ENCODE data around the gene WDR1. TPM values are rescaled to one million over a fixed set of nuclear protein-coding genes. Genes with fewer than 3 reads are reported as not detected.

The WDR1 gene
- total RNA-seq, 4 donors from 2014 or later: 161 to 517 (median 173) TPM

DNA sequence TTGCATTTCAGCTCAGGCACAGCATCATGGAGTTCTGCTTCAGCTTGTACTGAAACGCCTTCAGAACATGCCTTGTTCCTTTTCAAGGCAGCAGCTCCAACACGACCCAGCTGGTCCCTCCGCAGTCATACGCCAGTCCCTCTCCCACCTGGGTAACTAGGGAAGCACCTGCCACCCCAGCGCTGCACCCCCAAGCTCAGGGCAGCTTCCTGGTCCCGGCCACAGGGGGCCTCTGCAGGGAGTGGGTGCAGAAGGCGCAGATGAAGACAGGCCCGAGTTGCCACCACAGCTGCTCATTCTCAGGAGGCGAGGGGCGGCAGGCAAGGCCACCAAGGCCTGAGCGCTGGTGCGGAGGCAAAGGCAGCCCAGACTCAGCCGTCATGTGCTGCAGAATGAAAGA, 21.8 kb downstream of the WDR1 start:
- DNase-seq: no peak
- Histone ChIP-seq H3K36me3 (no peaks in the 10 kb centered on the region), H3K27ac (peak overlapping the region; percentile 23 to 85), H3K9me3 (no peaks in the 10 kb centered on the region), H3K27me3 (no peaks in the 10 kb centered on the region), H3K4me1 (peaks cover 12 to 43% of the 10 kb centered on the region in 2 donors), H3K4me3 (no peak overlapping the region)
- TF ChIP-seq POLR2A (IDR thresholded peaks at IDR 0.05): no peak
- TF ChIP-seq, protein P1, sequence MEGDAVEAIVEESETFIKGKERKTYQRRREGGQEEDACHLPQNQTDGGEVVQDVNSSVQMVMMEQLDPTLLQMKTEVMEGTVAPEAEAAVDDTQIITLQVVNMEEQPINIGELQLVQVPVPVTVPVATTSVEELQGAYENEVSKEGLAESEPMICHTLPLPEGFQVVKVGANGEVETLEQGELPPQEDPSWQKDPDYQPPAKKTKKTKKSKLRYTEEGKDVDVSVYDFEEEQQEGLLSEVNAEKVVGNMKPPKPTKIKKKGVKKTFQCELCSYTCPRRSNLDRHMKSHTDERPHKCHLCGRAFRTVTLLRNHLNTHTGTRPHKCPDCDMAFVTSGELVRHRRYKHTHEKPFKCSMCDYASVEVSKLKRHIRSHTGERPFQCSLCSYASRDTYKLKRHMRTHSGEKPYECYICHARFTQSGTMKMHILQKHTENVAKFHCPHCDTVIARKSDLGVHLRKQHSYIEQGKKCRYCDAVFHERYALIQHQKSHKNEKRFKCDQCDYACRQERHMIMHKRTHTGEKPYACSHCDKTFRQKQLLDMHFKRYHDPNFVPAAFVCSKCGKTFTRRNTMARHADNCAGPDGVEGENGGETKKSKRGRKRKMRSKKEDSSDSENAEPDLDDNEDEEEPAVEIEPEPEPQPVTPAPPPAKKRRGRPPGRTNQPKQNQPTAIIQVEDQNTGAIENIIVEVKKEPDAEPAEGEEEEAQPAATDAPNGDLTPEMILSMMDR (IDR thresholded peaks at IDR 0.05): no peak
- intact Hi-C loops (cut with DNase I; ENCODE audit: low total_unique reads): no loop called here

DNA sequence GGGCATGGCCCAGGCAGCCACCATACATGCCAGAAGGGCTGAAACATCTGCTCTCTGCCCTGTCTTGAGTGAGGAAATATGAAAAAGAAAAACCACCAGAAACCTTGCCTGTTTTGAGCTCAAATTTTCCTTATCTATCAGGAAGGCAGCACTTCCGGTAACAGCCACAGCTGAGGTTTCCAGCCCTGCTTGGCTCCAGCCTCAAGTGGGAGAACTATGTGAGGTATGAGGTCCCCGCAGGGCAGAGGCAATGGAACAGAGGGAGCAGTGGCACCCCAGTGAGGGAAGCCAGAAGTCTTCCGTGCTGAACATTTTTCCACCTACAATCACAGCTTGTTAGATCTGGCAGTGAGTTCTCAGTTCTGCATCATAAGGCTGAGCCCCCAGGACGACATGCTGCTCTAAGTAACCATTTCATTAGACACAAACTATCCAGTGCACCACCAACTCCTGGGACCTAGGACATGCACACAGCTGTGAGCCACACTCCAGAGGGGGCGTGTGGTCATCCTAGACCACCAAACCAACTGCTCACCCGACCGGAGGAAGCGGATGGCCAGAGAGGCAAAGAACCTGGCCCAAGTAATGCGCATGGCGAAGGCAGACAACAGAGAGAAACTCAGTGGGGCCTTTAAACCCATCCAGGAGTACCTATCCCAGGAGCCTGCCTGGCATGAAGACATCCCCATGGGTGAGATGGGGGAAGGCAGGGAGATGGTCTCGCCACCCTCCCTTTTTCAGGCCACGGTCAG, 22.6 kb downstream of the WDR1 start:
- no peaks in the 10 kb centered on the region for H3K36me3 ChIP-seq
- TF ChIP-seq, protein P1 (IDR thresholded peaks at IDR 0.05): no peak
- TF ChIP-seq POLR2A (IDR thresholded peaks at IDR 0.05): no peak
- no peaks in the 10 kb centered on the region for H3K9me3 ChIP-seq
- H3K4me3 ChIP-seq: no peak overlapping the region
- H3K27me3 ChIP-seq: no peaks in the 10 kb centered on the region
- peaks cover 12 to 38% of the 10 kb centered on the region in 2 donors for H3K4me1 ChIP-seq
- intact Hi-C loops (cut with DNase I; ENCODE audit: low total_unique reads): no loop called here
- peak overlapping the region; percentile 70 to 85 for H3K27ac ChIP-seq
- DNase-seq: no peak

DNA sequence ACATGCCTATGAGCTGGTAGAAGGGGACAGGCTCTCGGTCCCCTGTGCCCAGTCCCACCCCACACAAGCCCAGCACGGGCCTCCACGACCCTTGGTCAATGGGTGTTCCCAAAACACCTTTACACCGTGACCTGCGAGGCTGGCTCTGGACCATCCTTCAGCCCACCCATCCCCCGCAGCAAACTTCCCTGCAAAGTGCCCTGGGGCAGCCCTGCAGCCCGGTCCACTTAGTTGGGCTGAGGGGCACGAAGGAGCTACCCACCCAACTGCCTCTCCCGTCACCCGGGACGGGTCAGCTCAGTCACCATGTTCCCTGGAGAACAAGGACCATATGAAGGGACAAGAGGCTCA, 23.4 kb downstream of the WDR1 start:
- H3K27ac ChIP-seq: peak overlapping the region; percentile 70 to 85
- H3K9me3 ChIP-seq: no peaks in the 10 kb centered on the region
- H3K36me3 ChIP-seq: no peaks in the 10 kb centered on the region
- no peak for TF ChIP-seq POLR2A (IDR thresholded peaks at IDR 0.05)
- TF ChIP-seq, protein P1 (IDR thresholded peaks at IDR 0.05): no peak
- H3K4me3 ChIP-seq: no peak overlapping the region
- intact Hi-C loops (cut with DNase I; ENCODE audit: low total_unique reads): no loop called here
- no peaks in the 10 kb centered on the region for H3K27me3 ChIP-seq
- DNase-seq: no peak
- peaks cover 12 to 37% of the 10 kb centered on the region in 2 donors for H3K4me1 ChIP-seq

DNA sequence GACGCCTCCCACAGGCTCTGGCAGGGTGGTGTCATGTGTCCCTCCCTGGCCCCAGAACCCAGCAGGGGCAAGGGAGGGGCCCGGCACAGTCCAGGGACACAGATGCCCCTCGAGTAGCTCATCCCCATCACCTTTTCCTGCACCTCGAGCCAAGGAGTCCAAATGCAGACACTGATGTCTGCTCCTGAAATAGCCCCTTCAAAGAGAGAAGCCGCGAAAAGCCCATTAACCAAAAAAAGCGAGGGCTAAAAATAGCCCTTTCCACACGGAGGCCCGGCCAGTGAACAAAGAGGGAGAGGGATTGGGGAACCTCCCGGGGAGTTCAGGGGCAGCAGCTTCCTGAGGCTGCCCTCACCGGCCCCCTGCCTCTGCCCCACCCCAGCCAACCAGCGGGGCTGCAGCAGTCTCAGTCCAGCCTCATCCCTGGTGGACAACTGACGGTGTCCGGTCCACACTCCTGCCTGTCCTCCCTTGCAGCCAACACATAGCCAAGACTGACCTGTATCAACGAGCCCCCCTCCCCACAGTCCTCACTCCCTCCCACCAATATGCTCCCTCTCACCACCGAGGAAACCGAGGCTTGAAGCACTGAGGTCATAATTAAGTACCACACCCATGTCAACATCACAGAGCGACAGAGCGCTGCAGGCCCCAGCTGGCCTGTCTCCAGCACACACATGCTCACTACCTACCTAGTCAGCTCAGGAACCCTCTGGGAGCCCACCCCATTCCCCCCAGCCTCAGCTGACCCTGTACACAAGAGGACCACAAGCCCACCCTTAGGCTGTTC, 23.9 kb downstream of the WDR1 start:
- H3K4me3 ChIP-seq: no peak overlapping the region
- no peaks in the 10 kb centered on the region for H3K9me3 ChIP-seq
- peaks cover 12 to 37% of the 10 kb centered on the region in 2 donors for H3K4me1 ChIP-seq
- TF ChIP-seq, protein P1 (IDR thresholded peaks at IDR 0.05): no peak
- TF ChIP-seq POLR2A (IDR thresholded peaks at IDR 0.05): no peak
- peak overlapping the region; percentile 70 to 85 for H3K27ac ChIP-seq
- H3K27me3 ChIP-seq: no peaks in the 10 kb centered on the region
- intact Hi-C loops (cut with DNase I; ENCODE audit: low total_unique reads): no loop called here
- no peak for DNase-seq
- H3K36me3 ChIP-seq: no peaks in the 10 kb centered on the region
